ENCODE data around the gene CHRNA4.
"Not testable (repeated sequence)": the region's sequence is repeated elsewhere in the genome, so short reads cannot be mapped to it uniquely, and the experiment has no call there.

CHRNA4 gene

GRCh38 chr20:63397155-63397843, 36.1 kb upstream of the CHRNA4 start:
- no peak for DNase-seq

GRCh38 chr20:63396300-63396699, 35.2 kb upstream of the CHRNA4 start:
- no peak for DNase-seq

GRCh38 chr20:63395723-63396122, 34.6 kb upstream of the CHRNA4 start:
- no peak for DNase-seq

- no peak for DNase-seq
Observed at GRCh38 chr20:63394920-63395455, 33.8 kb upstream of the CHRNA4 start.

- DNase-seq: no peak
Observed at GRCh38 chr20:63394069-63394919, 33.1 kb upstream of the CHRNA4 start.

- no peak for DNase-seq
Observed at GRCh38 chr20:63393566-63393965, 32.4 kb upstream of the CHRNA4 start.

GRCh38 chr20:63392465-63393365, 31.6 kb upstream of the CHRNA4 start:
- no peak for DNase-seq

- no peak for DNase-seq
Observed at GRCh38 chr20:63387917-63388316, 26.8 kb upstream of the CHRNA4 start.

- DNase-seq: no peak
Observed at GRCh38 chr20:63387393-63387792, 26.2 kb upstream of the CHRNA4 start.

- DNase-seq: no peak
Observed at GRCh38 chr20:63386491-63386890, 25.3 kb upstream of the CHRNA4 start.

GRCh38 chr20:63385819-63386218, 24.7 kb upstream of the CHRNA4 start:
- DNase-seq: no peak

GRCh38 chr20:63384336-63384735, 23.2 kb upstream of the CHRNA4 start:
- no peak for DNase-seq

GRCh38 chr20:63383556-63383955, 22.4 kb upstream of the CHRNA4 start:
- DNase-seq: no peak

GRCh38 chr20:63382551-63383300, 21.6 kb upstream of the CHRNA4 start:
- DNase-seq: no peak

GRCh38 chr20:63381781-63382431, 20.8 kb upstream of the CHRNA4 start:
- peak; percentile 31 for DNase-seq

GRCh38 chr20:63380346-63380870, 19.3 kb upstream of the CHRNA4 start:
- DNase-seq: no peak

GRCh38 chr20:63379872-63380271, 18.7 kb upstream of the CHRNA4 start:
- not testable (repeated sequence) for DNase-seq

- no peak for DNase-seq
Observed at GRCh38 chr20:63379296-63379695, 18.1 kb upstream of the CHRNA4 start.

GRCh38 chr20:63378626-63379025, 17.5 kb upstream of the CHRNA4 start:
- no peak for DNase-seq

- no peak for DNase-seq
Observed at GRCh38 chr20:63377951-63378381, 16.8 kb upstream of the CHRNA4 start.

GRCh38 chr20:63377256-63377941, 16.2 kb upstream of the CHRNA4 start:
- no peak for DNase-seq

Data from effector CD4-positive, alpha-beta T cell (primary cell).